Right lobe of liver (tissue), 6 donors: ENCODE results near the gene SNX19. TPM values are rescaled to one million over a fixed set of nuclear protein-coding genes. Genes with fewer than 3 reads are reported as not detected.
"Not testable (repeated sequence)": the region's sequence is repeated elsewhere in the genome, so short reads cannot be mapped to it uniquely, and the experiment has no call there.

ENCODE experiments used
- ATAC-seq, 4 donors: fragments of 200-7000 bp; cut with Tn5 transposase; one replicate each; pipeline ENCODE4 v1.9.1; 2020; ENCODE audit warnings: mild to moderate bottlenecking in 4 of 4, moderate library complexity in 4 of 4
- DNase-seq, 3 donors: peaks; one replicate each; pipeline ENCODE4 v3.0.0-alpha.2; 2020
- H3K27ac ChIP-seq, 3 donors: fragments of 200-600 bp; one replicate each; pipeline ENCODE4 v1.8.0; 2022
- H3K27me3 ChIP-seq, 2 donors: fragments of 200-600 bp; one replicate each; pipeline ENCODE4 v1.8.0; 2022
- H3K36me3 ChIP-seq, 4 donors: fragments of 200-600 bp; sonication (generic) in 1 of 4; one replicate each; pipeline versions ENCODE4 v1.5.1 to v1.8.0; 2017 to 2022; ENCODE audit warnings: control low read depth in 1 of 4
- H3K4me1 ChIP-seq, 4 donors: fragments of 200-600 bp; sonication (generic) in 1 of 4; one replicate each; pipeline versions ENCODE4 v1.5.1 to v1.8.0; 2017 to 2022; ENCODE audit warnings: control low read depth in 1 of 4
- H3K4me3 ChIP-seq, 3 donors: fragments of 200-600 bp; one replicate each; pipeline ENCODE4 v1.8.0; 2022
- H3K9me3 ChIP-seq, 4 donors: fragments of 200-600 bp; sonication (generic) in 1 of 4; one replicate each; pipeline versions ENCODE4 v1.5.1 to v1.8.0; 2017 to 2022; ENCODE audit warnings: control low read depth in 1 of 4
- CTCF ChIP-seq, 4 donors: fragments of 200-600 bp in 3 of 4; fragments of 450-650 bp in 1 of 4; IDR thresholded peaks; one replicate each; pipeline versions ENCODE4 v1.5.1 to v1.8.0; 2016 to 2022; ENCODE audit warnings: antibody characterized with exemption in 4 of 4, mild to moderate bottlenecking in 2 of 4
- POLR2A ChIP-seq: fragments of 450-650 bp; IDR thresholded peaks from one replicate; pipeline ENCODE4 v1.6.1; 2017; ENCODE audit warnings: antibody characterized with exemption, mild to moderate bottlenecking
- WGBS: methylation state at CpG from one replicate; pipeline ENCODE4 v1.1.6; 2018; ENCODE audit warnings: low coverage, low lambda C conversion rate; ENCODE audit not compliant: insufficient coverage; ENCODE audit errors: missing lambda C conversion rate; 5-methylcytosine and 5-hydroxymethylcytosine counted together
- intact Hi-C, 2 donors: fragments of 100-400 bp; cut with DNase I; formaldehyde crosslinking; loops; one replicate each; pipeline versions ENCODE4 v1.11.2 to v1.14.1; 2022
- total RNA-seq, 6 experiments: library from RNA; depleted of rRNA in 2 of 6; stranded (reverse); fragments of >200 nt in 2 of 6; fragmentation: NEBNext Ultra II Directional in 3 of 6; extraction: Animal tissue kit (Norgen Biotek cat#: 25700) in 3 of 6; gene quantifications; one replicate each; pipeline versions ENCODE4 v1.1.0 to v1.2.4, GENCODE V29; 2016 to 2023
- donor health status: DM: no; HTN: yes; CAD: no.
- donor health status: DM: no; HTN: no; CAD: no.
- donor health status: DM: no; HTN: no; CAD: no.
- donor health status: DM: no; HTN: yes; CAD: no.
- donor health status: DM: no; HTN: yes; CAD: no.

SNX19 gene
- total RNA-seq, 6 experiments from 2014 or later: 23.3 to 74.4 (median 32.7) TPM

- ATAC-seq: no peak
- H3K4me1 ChIP-seq: peaks cover 0 to 2% (median under 1%) of the 10 kb centered on the region in 4 donors
- intact Hi-C loops: loop anchor here (5.0 to 10.0 kb wide), 3 partner anchors 415 to 645 kb away; partner anchors contain the start of genes ADAMTS15 (in 1 of the 2) and ADAMTS8 (in 1 of the 2)
- WGBS: 64% methylated on average over 1 of the region's 1 CpG
- no peak for DNase-seq
- TF ChIP-seq POLR2A: no peak
- no peak for TF ChIP-seq CTCF (IDR thresholded peaks at IDR 0.05)
- no peaks in the 10 kb centered on the region for H3K36me3 ChIP-seq
- H3K9me3 ChIP-seq: no peaks in the 10 kb centered on the region
- H3K27ac ChIP-seq: no peak overlapping the region
- H3K27me3 ChIP-seq: no peaks in the 10 kb centered on the region
- H3K4me3 ChIP-seq: no peak overlapping the region
Measured at GRCh38 chr11:130859886-130860285, 56.4 kb downstream of the SNX19 start.

- DNase-seq: no peak
- no peaks in the 10 kb centered on the region for H3K27me3 ChIP-seq
- no peak overlapping the region for H3K4me3 ChIP-seq
- intact Hi-C loops: loop anchor here in 1 of 2 donors (10.0 kb wide), 1 partner anchor 413 kb away; the partner anchor contains the start of gene ADAMTS15
- H3K9me3 ChIP-seq: no peaks in the 10 kb centered on the region
- H3K36me3 ChIP-seq: no peaks in the 10 kb centered on the region
- TF ChIP-seq POLR2A (no peak), CTCF (IDR thresholded peaks at IDR 0.05) (no peak)
- no peak overlapping the region for H3K27ac ChIP-seq
- no peaks in the 10 kb centered on the region for H3K4me1 ChIP-seq
- ATAC-seq: no peak
- 80% methylated on average over 1 of the region's 2 CpGs for WGBS
Measured at GRCh38 chr11:130858215-130858614, 58.1 kb downstream of the SNX19 start.

- H3K36me3 ChIP-seq, H3K27me3 ChIP-seq, ATAC-seq, H3K4me3 ChIP-seq, H3K9me3 ChIP-seq, DNase-seq, H3K27ac ChIP-seq, H3K4me1 ChIP-seq: not testable (repeated sequence)
- 45% methylated on average over 2 of the region's 2 CpGs for WGBS
- intact Hi-C loops: loop anchor here in 1 of 2 donors (10.0 kb wide), 1 partner anchor 411 kb away; the partner anchor contains the start of gene ADAMTS15
Measured at GRCh38 chr11:130855707-130856106, 60.6 kb downstream of the SNX19 start.

- Histone ChIP-seq H3K27me3 (no peaks in the 10 kb centered on the region), H3K9me3 (no peaks in the 10 kb centered on the region), H3K4me1 (no peaks in the 10 kb centered on the region), H3K27ac (no peak overlapping the region), H3K36me3 (no peaks in the 10 kb centered on the region), H3K4me3 (no peak overlapping the region)
- intact Hi-C loops: loop anchor here in 1 of 2 donors (10.0 kb wide), 1 partner anchor 410 kb away; the partner anchor contains the start of gene ADAMTS15
- no peak for TF ChIP-seq CTCF (IDR thresholded peaks at IDR 0.05)
- TF ChIP-seq POLR2A: no peak
- no peak for ATAC-seq
- DNase-seq: no peak
- WGBS: 63% methylated on average over 4 of the region's 4 CpGs
Measured at GRCh38 chr11:130854483-130854882, 61.8 kb downstream of the SNX19 start.

GRCh38 chr11:130852589-130852988 lies 63.7 kb downstream of the SNX19 start:
- H3K36me3 ChIP-seq: no peaks in the 10 kb centered on the region
- TF ChIP-seq POLR2A: no peak
- no peak for TF ChIP-seq CTCF (IDR thresholded peaks at IDR 0.05)
- no peak overlapping the region for H3K27ac ChIP-seq
- intact Hi-C loops: loop anchor here in 1 of 2 donors (10.0 kb wide), 1 partner anchor 408 kb away; the partner anchor contains the start of gene ADAMTS15
- H3K27me3 ChIP-seq: no peaks in the 10 kb centered on the region
- no peak overlapping the region for H3K4me3 ChIP-seq
- WGBS: 62% methylated on average over 6 of the region's 8 CpGs
- no peaks in the 10 kb centered on the region for H3K9me3 ChIP-seq
- ATAC-seq (no peak), DNase-seq (no peak)
- H3K4me1 ChIP-seq: no peaks in the 10 kb centered on the region
